Inferior parietal cortex (tissue), 1 donor: ENCODE results near the gene IGSF5.
"Not testable (repeated sequence)": the region's sequence is repeated elsewhere in the genome, so short reads cannot be mapped to it uniquely, and the experiment has no call there.

Experiments
- DNase-seq: peaks from one replicate; pipeline ENCODE4 v3.0.0-alpha.2; 2016; ENCODE audit errors: extremely low spot score

The IGSF5 gene

GRCh38 chr21:39738566-39738965 is 6.4 kb upstream of the IGSF5 start:
- no peak for DNase-seq

- not testable (repeated sequence) for DNase-seq
Measured at GRCh38 chr21:39739531-39739930, 5.5 kb upstream of the IGSF5 start.

DNA sequence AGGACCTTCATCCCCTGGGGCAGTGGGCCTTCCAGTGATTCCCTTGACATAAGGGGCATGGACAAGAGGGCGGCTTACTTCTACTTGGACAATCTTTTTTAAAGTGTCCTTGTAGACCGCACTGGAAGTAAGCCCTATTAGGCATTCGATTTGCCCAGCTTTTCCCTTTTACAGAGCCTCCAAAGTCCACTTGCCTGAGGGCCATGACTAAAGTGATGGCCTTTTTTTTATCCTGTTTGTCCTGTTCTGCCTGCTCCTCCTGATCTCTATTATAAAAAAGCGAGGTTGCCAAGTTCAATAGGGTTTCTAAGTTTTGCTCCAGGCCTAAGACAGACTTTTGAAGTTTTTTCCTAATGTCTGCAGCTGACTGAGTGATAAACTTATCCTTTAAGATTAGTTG is 2.4 kb upstream of the IGSF5 start:
- not testable (repeated sequence) for DNase-seq

DNA sequence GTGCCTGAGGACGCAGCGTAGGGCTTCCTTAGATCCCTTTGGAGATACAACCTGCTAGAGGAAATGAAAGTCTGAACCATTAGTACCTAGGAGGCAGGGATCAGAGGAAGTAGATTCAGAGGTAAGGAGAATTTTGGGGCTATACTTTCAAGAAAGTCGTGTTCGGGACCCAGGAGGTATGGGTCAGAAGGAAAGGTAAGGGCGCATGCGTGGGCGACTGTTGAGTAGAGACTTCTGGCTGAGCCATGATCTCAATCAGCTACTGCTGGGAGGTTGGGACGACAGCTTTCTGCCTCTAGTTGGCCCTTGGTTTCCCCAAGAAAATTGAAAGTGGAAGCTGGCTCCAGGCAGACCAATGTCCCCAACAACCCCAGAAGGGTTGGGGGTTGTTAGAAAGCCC is 349 bp downstream of the IGSF5 start:
- DNase-seq: not testable (repeated sequence)

DNA sequence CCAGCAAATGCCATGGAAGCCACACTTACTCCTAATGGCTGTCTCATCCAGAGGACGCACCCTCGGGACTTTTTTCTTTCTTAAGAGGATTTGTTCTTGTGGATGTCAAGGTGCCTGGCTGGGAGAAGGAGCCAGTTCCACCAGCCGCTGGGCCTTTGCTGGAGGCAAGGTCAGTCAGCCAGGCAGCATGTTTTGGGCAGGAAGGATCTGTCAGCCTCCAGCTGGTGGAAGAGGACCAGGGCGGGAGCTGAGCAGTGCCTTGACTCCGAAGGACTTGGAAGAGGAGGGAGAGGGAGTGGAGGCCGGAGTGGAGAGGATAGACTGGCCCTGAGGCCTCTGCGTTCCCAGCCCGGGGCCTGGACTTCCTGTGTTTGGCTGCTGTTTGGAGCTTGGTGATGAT is 5.7 kb downstream of the IGSF5 start:
- DNase-seq: no peak

DNA sequence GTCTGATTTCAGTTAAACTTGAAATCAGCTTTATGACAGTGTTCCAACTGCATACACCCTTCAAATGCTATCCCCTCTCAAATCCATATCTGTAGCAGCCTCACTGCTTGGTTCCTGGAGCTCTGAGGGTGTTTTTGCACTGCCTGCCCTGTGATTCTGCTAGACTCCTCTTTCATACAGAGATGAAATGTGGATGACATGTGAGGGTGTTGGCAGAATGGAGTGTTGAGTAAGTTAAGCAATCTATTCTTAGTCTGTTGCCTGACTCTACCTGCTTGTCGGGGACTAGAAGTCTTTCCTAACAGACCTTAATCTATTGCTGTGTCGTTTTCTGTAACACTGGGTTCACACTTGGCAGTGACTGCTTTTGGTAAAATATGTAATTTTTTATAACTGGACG is 9.8 kb downstream of the IGSF5 start:
- no peak for DNase-seq

- no peak for DNase-seq
Measured at GRCh38 chr21:39756285-39756684, 11.3 kb downstream of the IGSF5 start.

DNA sequence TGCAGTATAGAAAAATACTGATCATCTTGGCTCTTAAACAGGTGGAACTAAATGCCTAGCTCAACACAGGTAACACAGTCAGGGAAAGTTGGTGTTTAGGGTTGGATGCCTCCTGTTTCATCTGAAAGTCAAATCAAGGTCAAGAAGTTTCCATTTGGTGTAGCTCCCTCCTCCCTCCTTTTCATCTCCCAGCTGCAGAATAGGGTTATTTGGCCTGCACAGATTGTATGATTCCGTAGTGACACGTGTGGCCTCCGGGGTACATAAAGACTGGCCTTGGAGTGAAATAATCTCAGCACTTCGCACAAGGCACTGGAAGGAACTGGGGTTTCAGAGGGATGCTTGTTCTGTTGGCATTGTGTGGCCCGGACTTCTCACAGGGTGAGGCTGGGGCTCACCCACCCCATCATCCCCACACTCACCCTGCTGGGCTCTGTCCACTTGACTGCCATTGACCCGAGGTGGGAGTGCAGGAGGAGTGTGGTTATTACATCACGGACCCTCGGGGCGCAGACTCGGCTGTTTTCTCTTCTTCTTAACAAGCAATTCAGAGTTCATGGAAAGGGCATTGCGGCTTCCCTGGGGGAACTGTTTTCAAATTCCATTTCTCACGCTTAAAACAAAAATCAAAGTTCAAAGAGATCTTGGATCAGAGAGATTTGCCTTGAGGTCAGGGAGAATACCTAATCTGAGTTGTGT is 18.4 kb downstream of the IGSF5 start:
- no peak for DNase-seq

DNA sequence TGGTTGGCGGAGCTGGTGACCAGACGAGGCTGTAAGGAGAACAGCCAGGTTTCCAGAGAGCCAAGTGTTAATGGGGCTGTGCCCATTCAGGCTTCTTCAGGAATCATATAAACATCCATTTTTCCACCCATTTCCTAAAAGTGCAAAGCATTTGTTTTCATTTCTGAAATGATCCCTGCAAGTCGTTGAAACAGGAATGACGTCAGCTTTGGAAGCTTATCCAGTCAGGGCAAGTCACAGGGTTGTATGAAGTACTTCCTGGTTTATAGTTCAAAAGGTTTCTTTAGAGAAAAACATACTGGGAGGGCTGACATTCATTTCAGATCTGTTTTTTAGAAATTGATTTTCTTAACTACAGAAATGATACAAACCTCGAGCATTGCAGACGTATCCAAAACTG is 29.2 kb downstream of the IGSF5 start:
- no peak for DNase-seq

DNA sequence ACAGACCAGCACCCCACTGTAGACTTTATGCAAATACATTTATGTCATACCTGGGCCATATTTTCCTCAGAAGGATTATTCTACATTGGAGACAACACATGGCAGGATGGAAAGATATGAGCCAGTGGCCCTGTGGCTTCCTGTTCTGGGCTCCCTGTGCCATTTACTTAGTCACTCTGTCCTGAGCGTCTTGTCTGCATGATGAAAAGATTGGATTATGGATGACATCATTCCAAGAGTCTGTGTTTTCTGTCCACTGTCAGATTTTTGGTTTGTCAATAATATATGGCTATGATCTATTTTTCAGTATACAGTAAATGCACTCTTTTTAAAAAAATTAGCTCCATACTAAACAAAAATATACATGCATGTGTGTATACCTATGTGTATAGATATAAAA is 30.8 kb downstream of the IGSF5 start:
- no peak for DNase-seq

GRCh38 chr21:39776589-39776988 is 31.6 kb downstream of the IGSF5 start:
- DNase-seq: no peak

DNA sequence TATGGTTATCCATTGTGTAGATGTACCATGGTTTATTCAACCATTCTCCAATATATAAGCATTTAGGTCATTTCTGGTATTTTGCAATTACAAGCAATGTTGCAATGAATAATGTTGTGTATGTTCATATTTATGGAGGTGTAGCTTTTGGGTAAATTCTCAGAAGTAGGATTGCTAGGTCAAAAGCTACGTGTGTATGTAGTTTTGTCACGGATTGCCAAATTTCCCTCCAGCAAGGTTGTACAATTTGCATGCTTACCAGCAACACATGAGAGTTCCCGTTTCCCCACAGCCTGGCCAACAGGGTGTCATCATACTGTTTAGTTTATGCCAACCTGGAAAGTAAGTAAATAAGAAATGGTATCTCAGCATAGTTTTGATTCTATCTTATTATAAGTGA is 36.3 kb downstream of the IGSF5 start:
- DNase-seq: no peak

- DNase-seq: peak; percentile 66
Measured at GRCh38 chr21:39788383-39788782, 43.4 kb downstream of the IGSF5 start.

DNA sequence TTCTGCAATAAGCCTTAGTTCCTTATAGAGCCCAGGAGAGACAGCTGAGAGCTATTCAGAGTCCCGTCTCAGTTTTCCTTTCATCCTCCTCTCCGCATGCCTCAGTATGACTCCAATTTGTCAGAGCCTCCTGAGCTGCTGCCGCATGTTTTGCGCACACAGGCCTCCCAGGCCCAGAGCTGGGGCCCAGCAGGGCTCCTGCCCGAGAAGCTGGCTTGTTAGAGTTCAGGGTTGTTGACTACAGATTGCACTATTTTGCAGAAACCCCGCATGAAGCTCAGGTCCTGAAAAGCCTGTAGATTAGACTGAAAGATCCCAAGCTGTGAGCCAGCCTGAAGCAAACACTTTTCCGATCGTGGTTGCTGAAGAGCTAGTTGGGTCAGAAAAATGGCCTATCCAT is 51.5 kb downstream of the IGSF5 start:
- DNase-seq: no peak

DNA sequence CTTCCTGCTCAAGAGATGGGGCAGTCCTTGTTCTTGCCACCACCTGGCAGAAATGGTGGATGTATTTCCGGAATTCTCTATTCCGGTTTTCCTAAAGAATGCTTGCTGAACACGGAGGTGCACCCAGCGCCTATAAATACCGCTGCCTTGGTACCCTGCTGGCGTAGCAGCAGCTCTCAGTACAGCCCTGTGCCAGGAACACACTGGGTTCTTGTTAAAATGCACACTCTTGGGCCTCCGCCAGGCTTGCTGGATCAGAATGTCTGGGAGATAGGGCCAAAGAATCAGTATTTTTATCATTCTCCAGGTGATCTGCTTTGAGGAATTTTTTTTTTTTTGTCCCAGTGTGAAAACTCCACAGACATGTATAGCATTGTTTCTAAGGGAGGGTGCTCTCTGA is 54.2 kb downstream of the IGSF5 start:
- DNase-seq: peak; percentile 52

DNA sequence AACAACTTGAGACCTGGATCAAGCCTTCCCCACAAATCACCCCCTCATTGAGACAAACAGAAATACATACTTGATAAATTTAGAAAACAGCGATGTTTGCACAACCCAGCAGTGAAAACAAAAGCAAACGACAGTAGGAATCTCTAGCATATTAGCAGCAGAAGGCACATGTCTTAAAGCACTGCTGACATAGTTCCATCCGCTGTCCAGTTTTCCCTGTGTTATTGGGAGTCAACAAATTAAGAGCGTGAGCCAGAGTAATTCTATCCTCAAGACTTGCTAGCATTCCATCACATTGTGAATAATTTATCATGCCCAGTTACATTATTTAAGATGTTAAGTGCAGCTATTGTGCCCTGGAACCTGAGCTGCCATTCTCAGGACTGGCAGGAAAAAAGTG is 55.3 kb downstream of the IGSF5 start:
- no peak for DNase-seq

DNA sequence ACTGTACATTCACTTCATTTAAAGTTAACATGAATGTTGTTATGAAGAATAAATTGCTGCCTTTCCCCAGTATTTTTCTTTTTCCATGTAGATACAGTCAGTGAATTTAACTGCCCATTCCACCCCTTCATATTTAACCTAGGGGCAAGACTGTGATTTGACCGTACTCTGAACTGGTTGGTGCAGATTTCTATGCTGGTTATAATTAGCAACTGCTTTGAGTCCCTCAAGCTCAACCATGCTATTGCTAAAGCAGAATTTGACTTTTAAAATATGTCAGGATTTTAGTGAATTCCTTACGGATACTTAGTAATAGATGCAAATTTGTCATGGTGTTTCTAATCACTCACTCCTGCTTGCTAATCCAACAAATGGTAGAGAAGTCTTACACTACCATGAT is 57.2 kb downstream of the IGSF5 start:
- no peak for DNase-seq

GRCh38 chr21:39803393-39803792 is 58.4 kb downstream of the IGSF5 start:
- DNase-seq: no peak

DNA sequence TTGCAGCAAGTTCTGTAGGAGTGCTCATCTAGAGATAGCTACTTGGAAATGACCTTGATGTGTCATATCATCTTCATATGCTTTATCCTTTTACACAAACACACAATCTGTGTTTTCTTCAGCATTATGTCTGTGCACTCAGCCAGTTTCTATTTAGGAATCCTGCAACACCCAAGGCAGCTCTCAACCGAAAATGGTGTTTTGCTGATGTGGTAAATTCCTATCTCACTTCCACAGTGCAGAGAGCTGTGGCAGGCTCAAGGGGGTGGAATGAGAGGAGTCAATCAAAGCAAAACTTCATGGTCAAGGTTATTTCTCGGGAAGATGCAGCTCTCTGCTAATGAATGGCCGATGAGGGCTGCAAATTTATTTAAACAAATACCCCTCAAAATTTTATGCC is 59.3 kb downstream of the IGSF5 start:
- no peak for DNase-seq

- no peak for DNase-seq
Measured at GRCh38 chr21:39805983-39806382, 61.0 kb downstream of the IGSF5 start.

- no peak for DNase-seq
Measured at GRCh38 chr21:39807738-39808137, 62.8 kb downstream of the IGSF5 start.

- no peak for DNase-seq
Measured at GRCh38 chr21:39809936-39810335, 65.0 kb downstream of the IGSF5 start.

GRCh38 chr21:39812983-39813382 is 68.0 kb downstream of the IGSF5 start:
- DNase-seq: peak; percentile 12

GRCh38 chr21:39818557-39818956 is 73.6 kb downstream of the IGSF5 start:
- no peak for DNase-seq
